K562 (cell line): ENCODE data around the gene FSHR.

Experiments used
- MTA1 ChIP-seq: fragments of 450-650 bp; IDR thresholded peaks from 2 replicates; pipeline ENCODE4 v1.6.1; 2017; ENCODE audit warnings: borderline replicate concordance
- SP1 ChIP-seq: sonication (generic); formaldehyde crosslinking; IDR thresholded peaks from 2 replicates; pipeline ENCODE4 v1.8.1; 2022; ENCODE audit warnings: mild to moderate bottlenecking, missing genetic modification reagents
- STAG1 ChIP-seq: sonication (generic); formaldehyde crosslinking; IDR thresholded peaks from 2 replicates; pipeline ENCODE4 v1.5.0; 2020; ENCODE audit warnings: missing genetic modification reagents, borderline replicate concordance
- TCF7L2 ChIP-seq: fragments of 150-350 bp; IDR thresholded peaks from 2 replicates; pipeline ENCODE4 v1.6.1; 2016; ENCODE audit warnings: low read depth, mild to moderate bottlenecking, low read length, moderate library complexity
- YY1 ChIP-seq, 3 experiments: IDR thresholded peaks; 2 replicates each; pipeline ENCODE4 v1.6.1; 2011; ENCODE audit warnings: low read length in 2 of 3, mild to moderate bottlenecking in 2 of 3, moderate library complexity in 2 of 3, borderline replicate concordance in 1 of 3, control low read depth in 1 of 3, low read depth in 1 of 3; ENCODE audit not compliant: insufficient read depth in 3 of 3, insufficient replicate concordance in 2 of 3, control insufficient read depth in 1 of 3, insufficient read length in 1 of 3; ENCODE audit errors: extremely low read depth in 1 of 3
- TF ChIP-seq, protein P1 (sequence below), 3 experiments: IDR thresholded peaks in 2 of 3; conservative IDR thresholded peaks in 1 of 3; 2 replicates each; pipeline ENCODE4 v1.5.1; 2011 to 2012; ENCODE audit warnings: low read length in 3 of 3, mild to moderate bottlenecking in 3 of 3, control low read depth in 2 of 3, improper control_type of control experiment in 1 of 3, inconsistent platforms in 1 of 3, low read depth in 1 of 3, mixed read lengths in 1 of 3, moderate library complexity in 1 of 3; ENCODE audit not compliant: insufficient read depth in 2 of 3

DNA sequence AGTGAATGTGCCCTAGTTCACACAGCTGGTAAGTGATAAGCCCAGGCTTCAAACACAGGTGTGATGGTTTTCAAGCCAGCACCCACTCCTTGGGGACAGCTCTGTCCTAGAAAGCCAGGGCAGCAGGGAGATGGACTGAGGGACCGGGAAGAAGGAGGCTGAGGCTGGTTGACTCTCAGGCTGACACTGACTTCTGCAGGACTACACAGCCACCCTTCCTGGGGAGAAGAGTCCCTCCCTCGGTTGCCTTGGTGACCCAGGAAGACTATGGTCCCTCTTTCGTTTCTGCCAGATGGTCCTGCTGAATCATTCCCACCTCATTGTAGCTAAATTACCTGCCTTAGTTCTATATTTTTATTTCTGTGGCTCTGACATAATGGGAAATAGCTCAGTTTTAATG, 11.3 kb upstream of the FSHR start:
- TF ChIP-seq SP1 (no peak), MTA1 (no peak), STAG1 (CRISPR knock-in tag) (no peak), YY1 (IDR thresholded peaks at IDR 0.05; ENCODE audit: borderline replicate concordance in 1 of 3, control insufficient read depth in 1 of 3, extremely low read depth in 1 of 3, insufficient read depth in 3 of 3, insufficient read length in 1 of 3, insufficient replicate concordance in 2 of 3, low read depth in 1 of 3, low read length in 2 of 3) (no peak), TCF7L2 (no peak)
- TF ChIP-seq, protein P1, sequence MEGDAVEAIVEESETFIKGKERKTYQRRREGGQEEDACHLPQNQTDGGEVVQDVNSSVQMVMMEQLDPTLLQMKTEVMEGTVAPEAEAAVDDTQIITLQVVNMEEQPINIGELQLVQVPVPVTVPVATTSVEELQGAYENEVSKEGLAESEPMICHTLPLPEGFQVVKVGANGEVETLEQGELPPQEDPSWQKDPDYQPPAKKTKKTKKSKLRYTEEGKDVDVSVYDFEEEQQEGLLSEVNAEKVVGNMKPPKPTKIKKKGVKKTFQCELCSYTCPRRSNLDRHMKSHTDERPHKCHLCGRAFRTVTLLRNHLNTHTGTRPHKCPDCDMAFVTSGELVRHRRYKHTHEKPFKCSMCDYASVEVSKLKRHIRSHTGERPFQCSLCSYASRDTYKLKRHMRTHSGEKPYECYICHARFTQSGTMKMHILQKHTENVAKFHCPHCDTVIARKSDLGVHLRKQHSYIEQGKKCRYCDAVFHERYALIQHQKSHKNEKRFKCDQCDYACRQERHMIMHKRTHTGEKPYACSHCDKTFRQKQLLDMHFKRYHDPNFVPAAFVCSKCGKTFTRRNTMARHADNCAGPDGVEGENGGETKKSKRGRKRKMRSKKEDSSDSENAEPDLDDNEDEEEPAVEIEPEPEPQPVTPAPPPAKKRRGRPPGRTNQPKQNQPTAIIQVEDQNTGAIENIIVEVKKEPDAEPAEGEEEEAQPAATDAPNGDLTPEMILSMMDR (IDR thresholded peaks at IDR 0.05 in 2 of 3, conservative IDR thresholded peaks at IDR 0.05 in 1 of 3; ENCODE audit: insufficient read depth in 2 of 3, low read depth in 1 of 3, low read length in 3 of 3) = no peak
